Body of pancreas (tissue), 4 donors: ENCODE data around the gene C18orf32. TPM values are rescaled to one million over a fixed set of nuclear protein-coding genes. Genes with fewer than 3 reads are reported as not detected.

Experiments
- ATAC-seq: fragments of 150-250 bp; one replicate; pipeline ENCODE4 v1.9.1; 2016
- DNase-seq, 4 donors: peaks; one replicate each; pipeline ENCODE4 v3.0.0-alpha.2; 2019
- H3K27ac ChIP-seq, 4 donors: fragments of 200-600 bp; sonication (generic); 1 replicate in 3 of 4; 2 replicates in 1 of 4; pipeline versions ENCODE4 v1.5.1 to v1.6.1; 2016 to 2019; ENCODE audit warnings: mild to moderate bottlenecking in 1 of 4, mixed read lengths in 1 of 4, moderate library complexity in 1 of 4
- H3K27me3 ChIP-seq, 2 donors: fragments of 200-600 bp; sonication (generic); one replicate each; pipeline ENCODE4 v1.6.0; 2016; ENCODE audit warnings: mild to moderate bottlenecking in 1 of 2
- H3K36me3 ChIP-seq, 2 donors: fragments of 200-600 bp; sonication (generic); replicated peaks in 1 of 2; 2 replicates each; pipeline ENCODE4 v1.5.1; 2016; ENCODE audit warnings: low read depth in 2 of 2; ENCODE audit not compliant: insufficient read depth in 1 of 2
- H3K4me1 ChIP-seq: fragments of 200-600 bp; sonication (generic); one replicate; pipeline ENCODE4 v1.6.0; 2016
- H3K4me3 ChIP-seq, 2 donors: fragments of 200-600 bp; sonication (generic); 1 replicate in 1 of 2; 2 replicates in 1 of 2; pipeline ENCODE4 v1.5.1; 2016 to 2019
- H3K9me3 ChIP-seq, 3 donors: fragments of 200-600 bp; sonication (generic); 1 replicate in 2 of 3; 2 replicates in 1 of 3; pipeline ENCODE4 v1.5.1; 2016
- POLR2A ChIP-seq, 3 donors: fragments of 450-650 bp; IDR thresholded peaks; one replicate each; pipeline ENCODE4 v1.6.1; 2016; ENCODE audit warnings: antibody characterized with exemption in 3 of 3, mild to moderate bottlenecking in 2 of 3
- WGBS, 2 donors: methylation state at CpG; one replicate each; pipeline ENCODE4 v1.1.5; 2017; 5-methylcytosine and 5-hydroxymethylcytosine counted together
- intact Hi-C: fragments of 100-400 bp; cut with DNase I; formaldehyde crosslinking; loops from one replicate; pipeline ENCODE4 v1.15.1; 2023
- microRNA counts, 2 donors: library from miRNA; unstranded; fragments of <30 nt; microRNA quantifications; one replicate each; lab custom pipeline; 2017
- small RNA-seq: library from RNA; depleted of rRNA; stranded (forward); fragments of <200 nt; gene quantifications from one replicate; pipeline ENCODE3, GENCODE V24; 2016
- total RNA-seq, 2 donors: library from RNA; depleted of rRNA; stranded (reverse); fragments of >200 nt; gene quantifications; one replicate each; pipeline ENCODE4 v1.1.0, GENCODE V29; 2016
- TF ChIP-seq, protein P1 (sequence below), 7 experiments: fragments of 450-650 bp in 4 of 7; fragments of 200-600 bp in 3 of 7; sonication (generic) in 3 of 7; IDR thresholded peaks; one replicate each; pipeline ENCODE4 v1.5.1; 2016 to 2019; ENCODE audit warnings: antibody characterized with exemption in 7 of 7

Gene C18orf32
- total RNA-seq, 2 donors from 2014 or later: 19.7 to 22.4 TPM

- no peak for ATAC-seq
- intact Hi-C loops: no loop called here
These were observed 55.7 kb downstream of the C18orf32 start for GRCh38 chr18:49431165-49431962.

More at GRCh38 chr18:49431165-49431962, 55.7 kb downstream of the C18orf32 start:
- no peaks in the 10 kb centered on the region for H3K36me3 ChIP-seq
- H3K9me3 ChIP-seq: no peaks in the 10 kb centered on the region
- DNase-seq: no peak
- 87 to 93% methylated on average over 6 of the region's 6 CpGs for WGBS, 2 donors
- H3K27ac ChIP-seq: no peak overlapping the region
- no peaks in the 10 kb centered on the region for H3K27me3 ChIP-seq
- peaks cover 7% of the 10 kb centered on the region for H3K4me1 ChIP-seq
- TF ChIP-seq POLR2A (IDR thresholded peaks at IDR 0.05): no peak
- TF ChIP-seq, protein P1, sequence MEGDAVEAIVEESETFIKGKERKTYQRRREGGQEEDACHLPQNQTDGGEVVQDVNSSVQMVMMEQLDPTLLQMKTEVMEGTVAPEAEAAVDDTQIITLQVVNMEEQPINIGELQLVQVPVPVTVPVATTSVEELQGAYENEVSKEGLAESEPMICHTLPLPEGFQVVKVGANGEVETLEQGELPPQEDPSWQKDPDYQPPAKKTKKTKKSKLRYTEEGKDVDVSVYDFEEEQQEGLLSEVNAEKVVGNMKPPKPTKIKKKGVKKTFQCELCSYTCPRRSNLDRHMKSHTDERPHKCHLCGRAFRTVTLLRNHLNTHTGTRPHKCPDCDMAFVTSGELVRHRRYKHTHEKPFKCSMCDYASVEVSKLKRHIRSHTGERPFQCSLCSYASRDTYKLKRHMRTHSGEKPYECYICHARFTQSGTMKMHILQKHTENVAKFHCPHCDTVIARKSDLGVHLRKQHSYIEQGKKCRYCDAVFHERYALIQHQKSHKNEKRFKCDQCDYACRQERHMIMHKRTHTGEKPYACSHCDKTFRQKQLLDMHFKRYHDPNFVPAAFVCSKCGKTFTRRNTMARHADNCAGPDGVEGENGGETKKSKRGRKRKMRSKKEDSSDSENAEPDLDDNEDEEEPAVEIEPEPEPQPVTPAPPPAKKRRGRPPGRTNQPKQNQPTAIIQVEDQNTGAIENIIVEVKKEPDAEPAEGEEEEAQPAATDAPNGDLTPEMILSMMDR (IDR thresholded peaks at IDR 0.05): no peak
- no peak overlapping the region for H3K4me3 ChIP-seq

MicroRNA genes within 50 kb of the gene (microRNA counts, 767-probe panel; counts per million panel counts)
- 0 to 736 counts per million in 2 donors for microRNA hsa-miR-1539 (lab: Ali Mortazavi, UCI)

Small RNA genes lying within 50 kb of the gene (small RNA-seq; reads per million reads assigned to genes)
- gene SNORD58A (not detected), gene SNORD58C (not detected)

Other genes with a start within 250 kb of the C18orf32 start
- 100 to 1,000 TPM in 1 of 2 donors, 10 to 100 TPM in 1; 59.1 to 115 TPM for gene DYM, start 26.6 kb downstream of the C18orf32 start, total RNA-seq
- gene RPL17, start 5.2 kb upstream of the C18orf32 start, total RNA-seq: 1,000 to 10,000 TPM; 1,760 to 2,564 TPM
- under 1 TPM; 0.52 to 0.66 TPM for gene LIPG, start 74.8 kb upstream of the C18orf32 start, total RNA-seq